Brain microvascular endothelial cell (primary cell): ENCODE data around the gene HES7.

ENCODE experiments used
- DNase-seq: peaks from one replicate; pipeline ENCODE4 v3.0.0-alpha.2; 2020
- H3K27ac ChIP-seq: fragments of 250-450 bp; sonication (Bioruptor Pico); 2 replicates; pipeline ENCODE4 v1.5.1; 2020; ENCODE audit warnings: mild to moderate bottlenecking, moderate library complexity
- H3K27me3 ChIP-seq: fragments of 250-450 bp; sonication (Bioruptor Pico); replicated peaks from 2 replicates; pipeline ENCODE4 v1.5.1; 2020; ENCODE audit warnings: mild to moderate bottlenecking
- H3K36me3 ChIP-seq: fragments of 250-450 bp; sonication (Bioruptor Pico); replicated peaks from 2 replicates; pipeline ENCODE4 v1.5.1; 2020; ENCODE audit warnings: mild to moderate bottlenecking
- H3K4me3 ChIP-seq: 2 replicates; pipeline ENCODE4 v1.5.1; 2011; ENCODE audit warnings: low read depth, mild to moderate bottlenecking, control low read depth, low read length, moderate library complexity
- in situ Hi-C: cut with HindIII; loops from 2 replicates; pipeline ENCODE4 v1.10.0; 2017; ENCODE audit warnings: low sequenced_read_pairs, low pct_ligation_motif_present
- TF ChIP-seq, protein P1 (sequence below): IDR thresholded peaks from 2 replicates; pipeline ENCODE4 v1.5.1; 2011; ENCODE audit warnings: low read depth, mild to moderate bottlenecking, moderate library complexity, low read length, control low read depth, inconsistent platforms; ENCODE audit errors: missing control alignments

The HES7 gene

DNA sequence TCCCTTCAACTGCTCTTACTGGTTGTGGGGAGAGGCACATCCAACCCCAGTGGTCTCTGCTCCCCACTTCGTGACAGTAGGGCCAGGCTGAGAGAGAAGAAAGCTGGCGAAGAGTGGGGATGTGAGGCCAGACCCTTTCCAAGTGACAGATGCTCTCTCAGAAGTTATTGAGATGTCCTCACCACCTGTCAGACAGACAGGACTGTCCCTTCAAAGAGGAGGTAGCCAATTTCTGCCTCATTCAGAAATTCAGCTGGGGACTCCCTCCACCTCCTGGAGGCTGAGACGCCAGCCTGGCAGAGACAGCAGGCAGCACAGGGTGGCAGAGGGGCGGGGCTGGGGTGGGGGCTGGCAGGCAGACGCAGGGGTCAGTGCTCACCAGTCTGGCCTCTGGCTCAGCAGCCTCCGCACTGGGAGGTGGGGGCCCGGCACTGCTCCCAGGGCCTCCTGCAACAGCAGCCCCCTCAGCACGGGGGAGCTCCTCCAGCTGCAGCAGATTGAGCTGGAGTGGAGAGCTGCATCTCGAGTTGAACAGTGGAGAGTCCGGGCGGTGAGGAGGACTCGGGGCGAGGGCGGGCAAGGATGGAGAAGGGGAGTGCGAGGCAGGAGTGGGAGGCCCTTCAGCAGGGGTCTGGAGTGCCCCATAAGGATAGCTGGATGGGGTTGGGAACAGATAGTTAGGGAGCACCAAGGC lies 19.1 kb upstream of the HES7 start:
- H3K4me3 ChIP-seq = no peak overlapping the region
- H3K27me3 ChIP-seq = no peaks in the 10 kb centered on the region
- DNase-seq = no peak
- TF ChIP-seq, protein P1, sequence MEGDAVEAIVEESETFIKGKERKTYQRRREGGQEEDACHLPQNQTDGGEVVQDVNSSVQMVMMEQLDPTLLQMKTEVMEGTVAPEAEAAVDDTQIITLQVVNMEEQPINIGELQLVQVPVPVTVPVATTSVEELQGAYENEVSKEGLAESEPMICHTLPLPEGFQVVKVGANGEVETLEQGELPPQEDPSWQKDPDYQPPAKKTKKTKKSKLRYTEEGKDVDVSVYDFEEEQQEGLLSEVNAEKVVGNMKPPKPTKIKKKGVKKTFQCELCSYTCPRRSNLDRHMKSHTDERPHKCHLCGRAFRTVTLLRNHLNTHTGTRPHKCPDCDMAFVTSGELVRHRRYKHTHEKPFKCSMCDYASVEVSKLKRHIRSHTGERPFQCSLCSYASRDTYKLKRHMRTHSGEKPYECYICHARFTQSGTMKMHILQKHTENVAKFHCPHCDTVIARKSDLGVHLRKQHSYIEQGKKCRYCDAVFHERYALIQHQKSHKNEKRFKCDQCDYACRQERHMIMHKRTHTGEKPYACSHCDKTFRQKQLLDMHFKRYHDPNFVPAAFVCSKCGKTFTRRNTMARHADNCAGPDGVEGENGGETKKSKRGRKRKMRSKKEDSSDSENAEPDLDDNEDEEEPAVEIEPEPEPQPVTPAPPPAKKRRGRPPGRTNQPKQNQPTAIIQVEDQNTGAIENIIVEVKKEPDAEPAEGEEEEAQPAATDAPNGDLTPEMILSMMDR = no peak
- H3K36me3 ChIP-seq = peaks cover 71% of the 10 kb centered on the region
- in situ Hi-C loops = no loop called here
- no peak overlapping the region for H3K27ac ChIP-seq

DNA sequence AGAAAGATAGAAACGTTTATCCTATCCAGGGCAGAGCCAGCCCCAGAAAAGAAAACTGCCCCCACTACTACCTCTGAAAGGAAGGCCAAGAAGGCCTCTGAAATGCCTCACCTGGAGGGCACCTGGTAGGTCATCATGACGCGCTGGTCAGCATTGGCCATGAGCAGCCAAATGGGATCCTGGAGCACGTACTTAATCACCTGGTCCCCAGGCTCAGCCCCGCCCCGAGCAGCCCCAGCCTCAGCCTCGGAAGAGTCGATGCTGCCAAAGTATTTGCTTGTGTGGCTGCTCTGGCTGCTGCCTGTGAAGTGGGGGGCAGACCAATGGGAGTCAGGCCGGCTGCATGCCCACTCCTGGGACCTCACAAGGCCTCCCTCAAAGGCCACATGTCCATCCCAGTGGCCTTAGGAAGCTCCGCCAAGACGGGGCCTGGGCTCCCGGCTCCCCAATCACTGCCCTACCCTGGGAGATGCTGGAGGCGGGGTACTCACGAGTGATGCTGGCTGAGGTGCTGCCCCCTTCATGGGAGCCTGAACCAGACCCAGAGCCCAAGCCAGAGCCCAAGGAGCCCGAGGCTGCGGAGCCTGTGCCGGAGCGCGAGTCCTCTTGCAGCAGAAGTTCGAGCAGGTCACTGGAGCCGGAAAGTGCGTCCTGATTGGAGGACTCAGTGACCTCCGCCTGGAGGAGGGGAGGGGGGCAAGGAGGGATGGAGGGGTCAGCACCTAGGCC lies 18.4 kb upstream of the HES7 start:
- Histone ChIP-seq H3K36me3 (peaks cover 64% of the 10 kb centered on the region), H3K27me3 (no peaks in the 10 kb centered on the region), H3K4me3 (no peak overlapping the region), H3K27ac (no peak overlapping the region)
- TF ChIP-seq, protein P1 = no peak
- no peak for DNase-seq
- in situ Hi-C loops = no loop called here

- H3K36me3 ChIP-seq = peaks cover 58% of the 10 kb centered on the region
- in situ Hi-C loops = no loop called here
Observed at GRCh38 chr17:8141741-8142140, 17.8 kb upstream of the HES7 start.

GRCh38 chr17:8141045-8141444 lies 17.1 kb upstream of the HES7 start:
- TF ChIP-seq, protein P1 = no peak
- no peak overlapping the region for H3K4me3 ChIP-seq
- H3K27me3 ChIP-seq = no peaks in the 10 kb centered on the region
- H3K27ac ChIP-seq = no peak overlapping the region
- DNase-seq = no peak
- in situ Hi-C loops = no loop called here
- peaks cover 51% of the 10 kb centered on the region for H3K36me3 ChIP-seq

More at GRCh38 chr17:8141741-8142140, 17.8 kb upstream of the HES7 start:
- no peak overlapping the region for H3K4me3 ChIP-seq
- DNase-seq = no peak
- no peaks in the 10 kb centered on the region for H3K27me3 ChIP-seq
- TF ChIP-seq, protein P1 = no peak
- no peak overlapping the region for H3K27ac ChIP-seq

- Histone ChIP-seq H3K4me3 (no peak overlapping the region), H3K27me3 (no peaks in the 10 kb centered on the region), H3K36me3 (peaks cover 46% of the 10 kb centered on the region), H3K27ac (no peak overlapping the region)
- no peak for DNase-seq
- in situ Hi-C loops = no loop called here
- TF ChIP-seq, protein P1 = no peak
Observed at GRCh38 chr17:8140065-8141029, 16.4 kb upstream of the HES7 start.
